Peyer's patch (tissue), 4 donors: ENCODE measurements around the gene MYMK.

Experiments
- POLR2A ChIP-seq, 2 donors: fragments of 450-650 bp; IDR thresholded peaks; one replicate each; pipeline ENCODE4 v1.5.1; 2017; ENCODE audit warnings: antibody characterized with exemption in 2 of 2, mild to moderate bottlenecking in 2 of 2, moderate library complexity in 2 of 2
- TF ChIP-seq, protein P1 (sequence below), 6 experiments: fragments of 450-650 bp in 4 of 6; fragments of 200-600 bp in 2 of 6; sonication (generic) in 1 of 6; IDR thresholded peaks; one replicate each; pipeline ENCODE4 v1.5.1; 2017 to 2019; ENCODE audit warnings: antibody characterized with exemption in 6 of 6, mild to moderate bottlenecking in 3 of 6, moderate library complexity in 1 of 6

DNA sequence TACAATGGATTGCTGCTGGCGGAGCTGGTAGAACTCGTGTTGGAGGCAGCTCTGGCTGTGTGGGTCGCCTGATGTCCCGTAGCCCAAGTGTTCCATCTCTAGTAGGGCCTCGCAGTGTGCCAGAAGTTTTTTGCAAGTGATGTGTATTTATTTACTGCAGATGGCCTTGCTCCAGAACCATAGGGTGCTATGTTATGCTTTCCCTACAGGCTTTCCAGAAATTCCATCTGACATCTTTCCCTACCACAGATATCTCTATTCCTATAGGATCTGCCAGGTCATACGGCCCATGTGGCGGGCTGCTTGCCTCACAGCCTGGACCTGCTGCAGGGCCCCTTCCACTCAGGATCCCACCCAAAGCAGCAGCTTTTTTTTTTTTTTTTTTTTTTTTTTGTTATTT lies 26.7 kb upstream of the MYMK start:
- TF ChIP-seq, protein P1, sequence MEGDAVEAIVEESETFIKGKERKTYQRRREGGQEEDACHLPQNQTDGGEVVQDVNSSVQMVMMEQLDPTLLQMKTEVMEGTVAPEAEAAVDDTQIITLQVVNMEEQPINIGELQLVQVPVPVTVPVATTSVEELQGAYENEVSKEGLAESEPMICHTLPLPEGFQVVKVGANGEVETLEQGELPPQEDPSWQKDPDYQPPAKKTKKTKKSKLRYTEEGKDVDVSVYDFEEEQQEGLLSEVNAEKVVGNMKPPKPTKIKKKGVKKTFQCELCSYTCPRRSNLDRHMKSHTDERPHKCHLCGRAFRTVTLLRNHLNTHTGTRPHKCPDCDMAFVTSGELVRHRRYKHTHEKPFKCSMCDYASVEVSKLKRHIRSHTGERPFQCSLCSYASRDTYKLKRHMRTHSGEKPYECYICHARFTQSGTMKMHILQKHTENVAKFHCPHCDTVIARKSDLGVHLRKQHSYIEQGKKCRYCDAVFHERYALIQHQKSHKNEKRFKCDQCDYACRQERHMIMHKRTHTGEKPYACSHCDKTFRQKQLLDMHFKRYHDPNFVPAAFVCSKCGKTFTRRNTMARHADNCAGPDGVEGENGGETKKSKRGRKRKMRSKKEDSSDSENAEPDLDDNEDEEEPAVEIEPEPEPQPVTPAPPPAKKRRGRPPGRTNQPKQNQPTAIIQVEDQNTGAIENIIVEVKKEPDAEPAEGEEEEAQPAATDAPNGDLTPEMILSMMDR (IDR thresholded peaks at IDR 0.05): no peak
- TF ChIP-seq POLR2A (IDR thresholded peaks at IDR 0.05): no peak
